Endothelial cell of umbilical vein (primary cell): ENCODE results near the gene GNAI1.

ENCODE experiments used
- POLR2A ChIP-seq: IDR thresholded peaks from 2 replicates; pipeline ENCODE4 v1.6.1; 2012; ENCODE audit warnings: low read depth, mild to moderate bottlenecking, control low read depth, low read length
- POLR2AphosphoS5 ChIP-seq: IDR thresholded peaks from 2 replicates; pipeline ENCODE4 v1.6.1; 2012; ENCODE audit warnings: low read depth, mild to moderate bottlenecking, control low read depth, low read length, moderate library complexity; ENCODE audit not compliant: insufficient read depth
- TF ChIP-seq, protein P1 (sequence below), 2 donors: IDR thresholded peaks; 1 replicate in 1 of 2; 2 replicates in 1 of 2; pipeline ENCODE4 v1.5.1; 2011; ENCODE audit warnings: low read length in 2 of 2, mild to moderate bottlenecking in 2 of 2, moderate library complexity in 2 of 2, control low read depth in 1 of 2, inconsistent platforms in 1 of 2, low read depth in 1 of 2; ENCODE audit not compliant: insufficient read depth in 1 of 2; ENCODE audit errors: extremely low read depth in 1 of 2

DNA sequence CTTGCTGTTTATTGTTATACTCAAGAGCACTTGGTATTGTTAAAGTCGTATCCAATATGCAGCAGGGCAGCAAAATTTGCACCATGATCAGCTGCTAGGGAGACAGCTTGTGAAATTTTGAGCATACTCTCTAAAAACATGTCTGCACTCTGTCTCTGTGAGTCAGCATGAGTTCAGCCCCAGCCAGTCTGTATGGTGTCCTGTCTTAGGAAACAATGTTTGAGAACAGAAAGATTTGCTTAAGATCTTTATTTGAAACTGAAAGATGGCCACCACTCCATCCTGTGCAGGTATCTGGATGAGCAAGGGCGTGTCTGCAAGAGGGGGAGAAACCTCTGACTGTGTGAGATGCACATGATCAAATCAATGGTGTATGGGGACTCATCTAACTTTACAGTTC lies 97.1 kb downstream of the GNAI1 start:
- TF ChIP-seq, protein P1, sequence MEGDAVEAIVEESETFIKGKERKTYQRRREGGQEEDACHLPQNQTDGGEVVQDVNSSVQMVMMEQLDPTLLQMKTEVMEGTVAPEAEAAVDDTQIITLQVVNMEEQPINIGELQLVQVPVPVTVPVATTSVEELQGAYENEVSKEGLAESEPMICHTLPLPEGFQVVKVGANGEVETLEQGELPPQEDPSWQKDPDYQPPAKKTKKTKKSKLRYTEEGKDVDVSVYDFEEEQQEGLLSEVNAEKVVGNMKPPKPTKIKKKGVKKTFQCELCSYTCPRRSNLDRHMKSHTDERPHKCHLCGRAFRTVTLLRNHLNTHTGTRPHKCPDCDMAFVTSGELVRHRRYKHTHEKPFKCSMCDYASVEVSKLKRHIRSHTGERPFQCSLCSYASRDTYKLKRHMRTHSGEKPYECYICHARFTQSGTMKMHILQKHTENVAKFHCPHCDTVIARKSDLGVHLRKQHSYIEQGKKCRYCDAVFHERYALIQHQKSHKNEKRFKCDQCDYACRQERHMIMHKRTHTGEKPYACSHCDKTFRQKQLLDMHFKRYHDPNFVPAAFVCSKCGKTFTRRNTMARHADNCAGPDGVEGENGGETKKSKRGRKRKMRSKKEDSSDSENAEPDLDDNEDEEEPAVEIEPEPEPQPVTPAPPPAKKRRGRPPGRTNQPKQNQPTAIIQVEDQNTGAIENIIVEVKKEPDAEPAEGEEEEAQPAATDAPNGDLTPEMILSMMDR (IDR thresholded peaks at IDR 0.05; ENCODE audit: extremely low read depth in 1 of 2, insufficient read depth in 1 of 2, low read depth in 1 of 2, low read length in 2 of 2) = no peak
- TF ChIP-seq POLR2A (no peak), POLR2AphosphoS5 (no peak)
